Prostate gland (tissue), 2 donors: ENCODE measurements around the gene ATXN2.

ENCODE experiments used
- CTCF ChIP-seq, 4 experiments: fragments of 200-600 bp in 2 of 4; fragments of 450-650 bp in 2 of 4; sonication (generic) in 2 of 4; IDR thresholded peaks; 1 replicate in 3 of 4; 2 replicates in 1 of 4; pipeline ENCODE4 v1.5.1; 2016 to 2019; ENCODE audit warnings: antibody characterized with exemption in 4 of 4, mild to moderate bottlenecking in 2 of 4, moderate library complexity in 2 of 4
- POLR2A ChIP-seq: fragments of 450-650 bp; IDR thresholded peaks from one replicate; pipeline ENCODE4 v1.6.1; 2016; ENCODE audit warnings: antibody characterized with exemption, mild to moderate bottlenecking

DNA sequence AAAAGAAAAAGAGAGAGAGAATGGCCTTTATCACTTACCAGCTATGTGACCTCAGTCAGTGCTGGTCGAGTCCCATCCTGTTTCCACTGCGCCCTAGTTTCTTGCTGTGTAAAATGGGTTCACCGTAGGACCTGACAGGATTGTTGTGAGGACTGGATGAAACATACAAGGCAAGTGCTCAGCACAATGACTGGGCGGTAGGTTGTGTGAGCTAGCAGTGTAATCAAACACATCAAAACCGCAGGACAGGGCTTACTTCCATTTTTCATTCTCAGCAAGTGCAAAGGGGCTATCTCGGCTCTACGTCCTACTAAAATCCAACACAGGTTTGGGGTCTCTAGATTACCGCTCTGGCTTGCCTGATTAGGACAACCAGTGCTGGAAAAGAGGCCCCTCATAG lies 36.4 kb upstream of the ATXN2 start:
- TF ChIP-seq POLR2A (no peak), CTCF (IDR thresholded peaks at IDR 0.05) (no peak)
